Kasumi-1 (cell line): ENCODE results near the gene CMIP.
"Not testable (repeated sequence)": the region's sequence is repeated elsewhere in the genome, so short reads cannot be mapped to it uniquely, and the experiment has no call there.

Experiments
- DNase-seq, 2 experiments: peaks; one replicate each; lab custom pipeline; 2025; lab: John Stamatoyannopoulos, UW

Gene CMIP

GRCh38 chr16:81687131-81687456 is 242.5 kb downstream of the CMIP start:
- DNase-seq: no peak

- no peak for DNase-seq
Measured at GRCh38 chr16:81688182-81688581, 243.6 kb downstream of the CMIP start.

- DNase-seq: not testable (repeated sequence)
Measured at GRCh38 chr16:81688839-81689238, 244.2 kb downstream of the CMIP start.

GRCh38 chr16:81692021-81692420 is 247.4 kb downstream of the CMIP start:
- DNase-seq: no peak

GRCh38 chr16:81692571-81692970 is 248.0 kb downstream of the CMIP start:
- DNase-seq: no peak

GRCh38 chr16:81693041-81693743 is 248.6 kb downstream of the CMIP start:
- DNase-seq: no peak

- DNase-seq: no peak
Measured at GRCh38 chr16:81693744-81694303, 249.2 kb downstream of the CMIP start.

GRCh38 chr16:81694494-81695280 is 250.1 kb downstream of the CMIP start:
- DNase-seq: no peak

- no peak for DNase-seq
Measured at GRCh38 chr16:81695321-81696165, 250.9 kb downstream of the CMIP start.

GRCh38 chr16:81696166-81696960 is 251.8 kb downstream of the CMIP start:
- DNase-seq: no peak

GRCh38 chr16:81696961-81697615 is 252.5 kb downstream of the CMIP start:
- DNase-seq: peak; percentile 35 to 61

GRCh38 chr16:81697616-81698309 is 253.2 kb downstream of the CMIP start:
- DNase-seq: no peak

GRCh38 chr16:81698310-81698641 is 253.7 kb downstream of the CMIP start:
- no peak for DNase-seq

GRCh38 chr16:81699596-81699995 is 255.0 kb downstream of the CMIP start:
- no peak for DNase-seq

- no peak for DNase-seq
Measured at GRCh38 chr16:81700071-81700779, 255.6 kb downstream of the CMIP start.

GRCh38 chr16:81700780-81701165 is 256.2 kb downstream of the CMIP start:
- DNase-seq: no peak

- DNase-seq: no peak
Measured at GRCh38 chr16:81701296-81701970, 256.8 kb downstream of the CMIP start.

- no peak for DNase-seq
Measured at GRCh38 chr16:81702506-81702905, 257.9 kb downstream of the CMIP start.
